Muscle of arm (tissue), 12 donors: ENCODE data around the gene BRINP1. TPM values are rescaled to one million over a fixed set of nuclear protein-coding genes. Genes with fewer than 3 reads are reported as not detected.

Experiments
- DNase-seq: peaks from one replicate; pipeline ENCODE4 v3.0.0-alpha.2; 2013
- polyA plus RNA-seq, 12 donors: library from polyadenylated mRNA; unstranded; fragments of 120-200 nt; gene quantifications; one replicate each; pipeline ENCODE4 v1.2.1, GENCODE V29; 2013; ENCODE audit not compliant: insufficient read length in 12 of 12

The BRINP1 gene
- polyA plus RNA-seq, 12 donors: 0.09 to 4.5 (median 0.27) TPM; not detected in 2

DNA sequence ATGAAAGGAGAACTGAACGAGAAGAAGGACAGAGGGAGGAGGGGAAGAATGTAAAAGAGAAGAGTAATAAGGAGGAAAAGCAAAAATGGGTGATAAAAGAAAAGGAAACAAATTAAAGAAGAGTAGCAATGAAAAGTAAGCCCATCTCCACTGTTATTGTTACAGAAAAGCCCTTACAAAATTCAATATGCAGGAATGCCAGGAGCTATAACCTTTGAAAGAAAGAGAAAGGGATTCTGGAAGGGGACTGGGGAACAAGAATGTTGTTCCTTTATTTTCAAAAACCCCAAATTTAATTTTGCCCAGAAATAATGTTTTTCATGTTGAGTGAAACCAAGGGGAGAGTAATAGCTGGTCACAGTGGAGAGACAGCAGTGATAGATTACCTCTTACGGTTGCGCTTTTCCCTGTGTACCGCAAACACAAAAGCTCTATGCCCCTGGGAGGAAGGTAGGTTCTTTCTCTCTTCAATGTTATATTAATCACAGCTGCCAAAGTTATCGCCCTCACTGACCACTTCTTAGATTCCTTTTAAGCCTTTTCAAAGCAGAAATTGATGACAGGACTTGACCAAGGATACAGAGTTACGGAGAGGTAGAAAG, 86.7 kb downstream of the BRINP1 start:
- no peak for DNase-seq

DNA sequence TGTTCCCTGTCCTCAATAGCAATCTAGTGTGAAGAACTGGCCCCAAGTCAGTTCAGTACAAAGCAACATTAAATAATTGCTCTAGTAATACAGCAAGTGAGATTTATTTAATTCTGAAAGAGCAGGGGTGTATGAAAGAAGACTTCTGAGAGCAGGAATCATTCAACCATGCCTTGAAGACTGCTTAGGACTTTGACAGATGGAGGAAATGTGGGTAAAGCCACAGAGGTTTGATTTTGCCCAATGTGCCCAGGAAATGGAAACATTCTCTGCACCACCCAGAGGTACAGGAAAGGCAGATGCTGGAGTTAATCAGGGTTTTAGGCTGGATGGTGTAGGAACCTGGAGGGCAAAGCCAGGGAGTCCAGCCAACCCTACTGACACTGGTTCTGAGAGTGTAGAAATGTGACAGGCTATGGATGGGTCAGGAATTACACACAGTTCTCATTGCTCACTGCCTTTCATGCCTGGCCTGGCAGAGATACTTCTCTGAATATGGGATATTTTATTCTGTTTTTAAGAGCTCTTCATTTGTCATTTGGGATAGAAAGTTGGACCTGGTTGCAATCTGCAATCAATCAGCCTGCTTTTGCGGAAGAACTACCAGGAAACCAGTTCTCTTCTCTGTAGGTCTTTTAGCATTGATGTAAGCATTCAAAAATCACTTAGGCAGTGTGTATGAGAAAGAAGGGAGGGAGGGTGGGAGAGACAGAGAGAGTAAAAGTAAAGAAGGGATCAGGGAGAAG, 88.3 kb downstream of the BRINP1 start:
- no peak for DNase-seq

DNA sequence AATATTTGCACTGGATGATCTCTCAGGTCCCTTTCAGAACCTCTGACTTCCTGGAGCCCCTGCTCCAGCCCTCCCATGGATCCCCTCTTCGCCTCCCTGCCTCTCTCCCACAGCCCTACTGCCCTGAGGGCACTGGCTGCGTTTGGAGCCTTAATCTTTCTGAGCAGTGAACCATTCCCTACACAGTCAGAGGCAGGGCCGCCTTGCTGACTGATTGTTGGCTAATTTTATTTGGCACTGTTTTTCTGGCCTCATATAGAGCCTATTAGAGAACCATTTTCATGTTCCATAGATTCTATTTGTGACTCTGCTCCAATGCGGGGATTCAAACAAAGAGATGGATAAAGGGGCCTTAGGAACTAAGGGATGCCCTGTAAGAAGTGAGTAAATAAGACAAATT, 91.1 kb downstream of the BRINP1 start:
- no peak for DNase-seq

DNA sequence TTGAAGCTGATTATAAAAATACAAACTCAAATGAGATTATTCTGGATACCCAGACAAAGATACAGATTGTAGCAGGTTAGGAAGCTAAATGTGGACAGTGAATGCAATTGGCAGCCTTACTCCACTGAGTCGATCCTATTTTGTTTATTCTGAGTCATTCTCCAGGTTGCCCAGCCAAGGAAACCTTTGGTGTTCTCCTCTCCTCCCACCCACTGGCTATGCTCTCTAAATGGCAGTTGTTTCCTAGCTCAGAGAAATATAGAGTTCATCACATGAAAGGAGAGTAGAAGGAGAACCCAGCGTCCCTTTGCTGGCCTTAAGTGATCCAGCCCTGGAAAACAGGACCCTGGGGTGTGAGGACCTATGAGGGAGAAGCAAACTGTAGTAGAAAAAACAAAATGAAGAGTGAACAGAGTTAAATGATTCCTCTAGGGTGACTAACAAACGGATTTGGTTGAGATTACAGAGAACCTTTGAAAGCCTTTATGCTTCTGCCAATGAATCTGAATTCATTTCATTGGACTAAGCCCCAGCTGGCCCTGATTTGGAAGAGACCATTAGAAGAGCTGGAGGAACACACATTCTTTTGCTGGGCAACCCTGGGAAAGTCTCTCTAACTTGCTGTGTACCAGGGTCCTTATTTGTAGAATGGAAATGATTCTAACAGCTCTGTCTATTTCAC, 95.1 kb downstream of the BRINP1 start:
- no peak for DNase-seq

DNA sequence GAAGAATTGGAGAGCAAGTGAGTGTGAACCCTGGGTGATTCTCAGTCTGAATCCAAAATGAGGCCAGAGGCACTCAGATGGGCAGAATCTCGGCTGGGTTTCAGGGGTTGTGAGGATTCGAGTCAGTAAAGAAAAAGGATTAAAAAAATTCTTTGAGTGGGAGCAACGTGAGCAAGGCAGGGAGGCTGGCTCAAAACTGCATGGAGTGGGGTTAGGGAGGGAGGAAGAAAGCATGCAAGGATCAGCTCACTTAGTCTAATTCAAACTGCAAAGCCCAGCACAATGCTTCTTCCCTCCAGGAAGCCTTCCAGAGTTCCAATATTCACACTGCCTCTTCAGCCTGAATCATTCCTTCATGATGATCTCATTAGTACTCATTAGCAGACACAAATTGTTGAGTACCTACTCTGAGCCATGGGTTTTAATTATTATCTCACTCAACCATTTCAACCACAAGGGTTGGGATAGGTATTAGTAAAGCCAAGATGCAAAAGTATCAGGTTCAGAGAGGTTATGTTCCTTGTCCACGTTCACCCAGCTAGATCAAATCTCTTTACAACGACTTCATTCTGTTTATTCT, 95.8 kb downstream of the BRINP1 start:
- DNase-seq: no peak

DNA sequence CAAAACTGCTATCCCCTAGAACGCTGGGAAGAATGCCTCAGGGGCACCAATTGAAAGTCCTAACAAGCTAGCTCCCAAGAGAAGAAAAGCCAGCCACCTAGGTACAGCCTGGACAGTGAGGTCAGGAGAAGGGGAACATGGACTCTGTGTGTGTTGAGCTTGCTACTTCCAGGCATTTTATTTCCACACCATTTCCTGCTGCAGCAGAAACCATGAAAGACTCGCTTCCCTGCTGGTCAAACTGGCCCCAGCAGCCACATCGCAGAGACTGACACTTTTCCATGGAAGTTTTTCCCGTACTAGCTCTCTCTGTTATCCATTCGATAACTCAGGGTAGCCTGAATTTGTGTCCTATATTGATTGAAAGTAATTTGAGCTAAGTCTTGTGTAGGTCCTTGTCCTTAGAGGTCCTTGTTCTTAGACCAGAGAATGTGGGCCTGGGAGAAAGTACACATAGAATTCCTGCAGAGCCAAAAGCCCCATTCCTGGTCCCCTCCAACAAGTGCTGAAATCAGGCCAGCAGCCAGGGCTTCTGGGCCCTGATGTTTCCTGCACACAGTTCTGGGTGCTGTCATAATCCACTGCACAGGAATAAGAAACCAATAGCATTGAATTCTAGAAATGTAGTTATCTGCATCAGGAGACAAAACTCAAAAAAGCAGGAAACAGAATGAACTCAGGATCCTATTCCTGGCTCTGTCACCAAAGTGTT, 96.6 kb downstream of the BRINP1 start:
- peak; percentile 6 for DNase-seq

DNA sequence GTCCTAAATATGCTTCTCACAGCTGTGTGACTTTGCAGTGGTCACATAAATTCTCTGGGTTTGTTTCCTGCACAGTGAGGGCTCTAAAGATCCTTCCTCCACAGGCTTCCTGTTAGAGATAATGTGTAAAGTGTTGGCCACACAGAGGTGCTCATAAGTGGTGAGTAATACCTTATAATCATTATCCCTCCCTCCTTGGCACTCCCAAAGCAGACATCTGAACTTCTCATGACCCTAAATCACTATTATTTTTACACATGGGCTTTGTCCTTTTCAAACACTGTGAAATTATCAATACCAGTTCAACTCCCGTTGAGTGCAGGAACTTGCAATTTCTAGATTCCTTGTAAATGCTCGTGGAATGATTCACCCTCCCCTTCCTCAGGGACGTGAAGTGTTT, 100.2 kb downstream of the BRINP1 start:
- DNase-seq: no peak

DNA sequence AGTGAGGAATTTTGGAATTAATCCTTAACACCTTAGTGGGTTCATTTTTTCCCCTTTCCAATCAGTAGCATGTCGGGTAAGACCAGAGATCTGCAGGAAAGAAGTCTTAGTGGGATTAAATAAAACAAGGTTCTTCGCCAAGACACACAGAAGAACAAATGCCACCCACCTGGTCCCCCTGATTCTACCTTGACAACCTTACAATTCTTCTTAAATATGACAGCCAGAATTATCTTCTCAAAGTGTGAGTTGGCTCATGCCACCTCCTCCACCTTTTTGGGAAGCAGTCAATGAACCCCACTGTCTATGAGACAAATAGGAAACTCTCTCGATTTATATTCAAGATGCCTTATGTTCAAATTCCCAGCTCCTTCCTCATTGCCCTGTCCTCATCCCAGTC, 105.1 kb downstream of the BRINP1 start:
- DNase-seq: no peak

DNA sequence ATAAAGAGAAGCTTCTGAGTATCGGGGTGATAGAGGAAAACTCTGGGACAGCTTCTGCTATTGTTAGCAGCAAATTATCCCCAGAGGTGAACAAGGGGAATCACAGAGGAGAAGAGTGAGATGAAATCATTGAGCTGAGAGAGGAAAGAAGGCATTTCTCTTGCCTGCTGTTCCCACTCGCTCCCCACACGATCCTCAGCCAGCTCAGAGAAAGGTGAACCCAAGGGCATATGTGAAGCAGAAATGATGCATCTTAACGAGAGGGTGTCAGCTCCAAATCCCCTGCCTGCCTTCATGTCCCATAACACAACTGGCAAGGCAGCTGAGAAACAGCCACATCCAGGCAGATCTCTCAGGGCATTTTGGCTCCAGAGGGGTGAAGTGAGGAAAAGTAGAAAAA, 111.6 kb downstream of the BRINP1 start:
- DNase-seq: no peak

DNA sequence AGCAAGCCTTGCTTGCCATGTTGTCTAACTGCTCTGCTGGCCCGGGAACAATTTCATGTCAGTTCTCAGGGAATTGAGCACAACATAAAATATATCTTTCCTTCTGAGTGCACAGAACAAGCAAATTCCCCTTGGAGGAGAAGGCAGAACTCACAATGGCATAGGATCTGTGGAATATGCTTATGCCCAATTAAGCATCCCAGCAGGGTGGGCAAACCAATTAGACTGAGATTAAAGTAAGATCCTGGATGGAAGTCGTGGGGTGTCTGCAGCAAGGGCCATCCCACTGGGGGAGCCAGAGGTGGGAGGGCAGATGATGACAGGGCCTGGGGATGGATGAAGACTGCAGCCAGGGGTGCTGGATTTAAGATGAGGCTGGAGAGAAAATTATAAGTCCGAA, 114.1 kb downstream of the BRINP1 start:
- no peak for DNase-seq

DNA sequence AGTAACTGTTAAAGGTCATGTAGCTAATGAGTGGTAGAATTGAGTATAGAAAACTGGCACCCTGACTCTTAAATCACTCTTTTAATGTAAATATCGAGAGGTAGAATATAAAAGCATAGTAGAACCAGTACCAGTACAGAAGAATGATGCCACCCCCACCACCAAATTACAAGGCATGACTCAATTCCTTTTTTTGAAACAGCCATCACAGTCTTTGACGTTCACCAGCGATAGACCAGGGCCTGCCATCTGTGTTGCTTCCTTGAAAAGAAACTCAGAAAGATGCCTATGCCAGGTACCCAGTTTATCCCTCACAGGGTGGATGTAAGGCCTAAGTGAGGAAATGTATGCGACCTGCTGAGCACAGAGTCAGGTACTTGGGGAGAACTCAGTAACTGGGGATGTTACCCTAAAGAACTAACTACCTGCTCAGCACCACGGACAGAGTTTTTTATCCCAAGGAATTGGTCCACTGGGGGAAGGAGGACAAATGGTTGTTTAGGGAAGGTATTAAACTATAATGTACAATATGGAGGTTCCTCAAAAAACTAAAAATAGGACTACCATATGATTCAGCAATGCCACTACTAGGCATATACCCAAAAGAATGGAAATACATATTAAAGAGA, 116.5 kb downstream of the BRINP1 start:
- DNase-seq: no peak

DNA sequence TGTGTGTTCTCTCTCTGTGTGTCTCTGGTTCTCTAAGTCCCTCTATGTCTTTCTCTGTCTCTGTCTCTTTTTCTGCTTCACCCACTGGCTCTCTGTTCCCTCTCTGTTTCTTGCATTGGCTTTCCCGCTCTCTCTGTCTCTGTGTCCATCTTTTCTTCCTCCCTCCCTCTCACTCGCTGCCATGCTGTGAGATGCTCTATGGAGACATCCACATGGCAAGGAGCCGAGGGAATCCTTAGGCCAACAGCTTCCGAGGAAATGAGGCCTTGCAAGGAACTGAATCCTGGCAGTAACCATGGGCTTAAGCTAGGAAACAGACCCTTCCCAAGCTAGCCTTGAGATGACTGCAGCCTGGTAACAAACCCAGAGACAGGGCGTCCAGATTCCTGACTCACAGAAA, 117.3 kb downstream of the BRINP1 start:
- no peak for DNase-seq

DNA sequence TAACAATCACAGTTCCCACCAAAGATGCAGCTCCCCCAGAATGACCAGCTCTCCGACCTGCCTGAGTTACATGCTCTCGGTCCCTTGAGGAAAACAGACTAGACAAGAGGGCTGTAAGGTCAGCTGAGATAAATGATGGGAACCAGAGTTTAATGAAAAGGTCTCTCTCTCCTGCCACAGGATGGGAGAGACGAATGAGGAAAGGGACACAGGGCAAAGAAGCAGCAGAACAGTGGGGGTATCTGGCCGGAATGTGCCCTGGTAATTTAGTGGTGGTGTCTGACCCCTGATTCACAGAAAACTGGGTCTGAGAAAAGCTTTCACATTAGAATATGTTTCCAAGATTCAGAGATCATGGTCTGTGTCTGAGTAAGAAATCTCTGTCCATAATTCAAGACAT, 118.5 kb downstream of the BRINP1 start:
- no peak for DNase-seq

DNA sequence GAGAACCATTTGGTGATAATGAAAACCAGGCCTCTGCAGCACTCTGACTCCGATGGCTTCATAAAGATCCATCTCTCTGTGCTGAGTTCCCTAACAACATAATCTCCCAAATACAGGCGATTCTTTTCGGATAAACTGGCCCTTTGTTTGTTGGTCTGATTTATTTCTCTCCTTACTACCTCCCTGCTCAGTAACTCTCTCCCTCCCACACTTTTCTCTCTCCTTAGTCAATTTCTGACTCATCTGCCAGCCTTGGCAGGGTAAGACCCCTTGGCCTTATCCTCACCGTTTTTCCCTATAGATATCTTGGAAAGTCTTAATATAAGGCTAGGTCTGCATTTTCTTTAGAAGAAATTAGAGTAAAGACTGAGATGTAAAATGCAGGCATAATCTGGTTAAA, 128.7 kb downstream of the BRINP1 start:
- DNase-seq: no peak

DNA sequence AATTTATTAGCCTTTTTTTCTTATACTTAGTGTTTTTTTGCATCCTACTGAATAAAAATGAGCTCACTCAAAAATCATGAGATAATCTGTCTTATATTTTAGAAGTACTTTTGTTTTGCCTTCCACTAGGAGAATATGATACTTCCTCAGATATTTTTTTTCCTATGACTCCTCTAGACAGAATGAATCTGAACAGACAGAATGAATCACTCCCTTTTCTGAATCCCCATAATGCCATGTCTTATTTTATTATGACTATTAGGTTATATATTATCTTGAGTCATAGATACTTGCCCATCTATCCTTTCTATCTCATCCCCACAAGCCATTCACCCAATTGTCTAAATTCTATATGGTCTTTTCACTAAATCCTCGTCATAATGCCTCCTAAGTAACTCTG, 134.6 kb downstream of the BRINP1 start:
- no peak for DNase-seq

DNA sequence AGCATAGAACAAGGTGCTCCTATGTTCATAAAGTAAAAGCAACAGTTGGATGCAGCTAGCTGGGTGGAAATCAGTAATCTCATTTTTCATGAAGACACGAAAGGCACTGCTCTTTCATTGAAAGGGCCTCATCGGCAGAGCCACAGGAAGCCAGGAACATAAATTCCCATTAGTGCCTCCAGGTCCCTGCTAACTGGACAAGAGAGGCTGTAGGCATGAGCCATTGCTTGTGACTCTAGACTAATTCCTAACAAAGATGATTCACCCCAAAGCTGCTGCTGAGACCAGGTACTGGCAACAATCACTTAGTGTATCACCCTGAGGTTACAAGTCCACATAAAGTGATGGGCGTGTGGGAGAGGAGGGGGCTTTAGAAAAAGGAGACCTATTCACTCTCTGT, 141.8 kb downstream of the BRINP1 start:
- no peak for DNase-seq

DNA sequence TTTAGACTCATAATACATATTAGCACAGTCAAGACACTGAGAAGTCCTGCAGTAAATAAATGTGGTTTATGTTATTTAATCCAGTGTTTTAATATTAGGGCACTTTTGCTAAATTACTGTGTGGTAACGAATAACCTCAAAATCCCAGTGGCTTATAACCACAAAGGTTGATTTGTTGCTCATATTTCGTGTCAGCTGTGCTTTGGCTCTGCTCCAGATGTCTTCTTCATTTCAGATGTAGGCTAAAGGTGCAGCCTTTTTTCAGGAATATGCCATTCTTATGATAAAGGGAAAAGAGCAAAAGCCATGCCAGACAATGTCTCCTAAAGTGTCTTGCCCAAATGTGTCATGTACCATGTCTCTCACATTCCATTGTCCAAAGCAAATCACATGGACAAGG, 144.8 kb downstream of the BRINP1 start:
- no peak for DNase-seq

DNA sequence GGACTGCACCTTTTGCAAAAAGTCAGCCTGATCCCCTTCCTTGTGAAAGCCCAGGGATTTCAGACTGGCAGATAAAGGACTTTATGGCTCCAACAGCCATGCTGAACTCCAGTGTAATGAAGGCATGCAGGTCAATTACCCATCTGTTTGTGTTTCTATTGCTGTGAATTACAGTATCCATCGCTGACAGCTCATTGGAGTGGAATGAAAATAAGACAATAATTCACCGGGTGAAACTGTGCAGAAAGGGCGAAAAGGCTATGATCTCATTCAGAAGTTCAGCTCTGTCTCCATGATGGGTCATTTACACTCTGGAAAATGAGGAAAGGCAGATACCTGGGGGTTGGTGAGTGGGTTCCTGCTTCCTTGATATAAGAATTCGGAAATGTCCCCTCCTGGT, 148.0 kb downstream of the BRINP1 start:
- DNase-seq: no peak

DNA sequence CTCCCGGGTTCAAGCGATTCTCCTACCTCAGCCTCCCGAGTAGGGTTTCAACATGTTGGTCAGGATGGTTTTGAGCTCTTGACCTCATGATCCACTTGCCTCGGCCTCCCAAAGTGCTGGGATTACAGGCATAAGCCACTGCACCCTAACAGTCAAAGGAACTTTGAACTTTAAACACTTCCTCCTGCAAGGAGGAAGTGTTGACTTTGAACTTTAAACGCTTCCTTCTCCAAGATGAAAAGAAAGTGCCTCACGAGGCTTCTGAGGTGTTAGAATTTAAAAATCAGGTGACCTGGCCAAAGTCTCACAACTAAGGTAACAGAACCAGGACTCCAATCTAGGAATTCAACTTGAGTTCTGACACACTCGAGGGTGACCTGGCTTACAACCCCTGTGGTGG, 150.9 kb downstream of the BRINP1 start:
- no peak for DNase-seq

DNA sequence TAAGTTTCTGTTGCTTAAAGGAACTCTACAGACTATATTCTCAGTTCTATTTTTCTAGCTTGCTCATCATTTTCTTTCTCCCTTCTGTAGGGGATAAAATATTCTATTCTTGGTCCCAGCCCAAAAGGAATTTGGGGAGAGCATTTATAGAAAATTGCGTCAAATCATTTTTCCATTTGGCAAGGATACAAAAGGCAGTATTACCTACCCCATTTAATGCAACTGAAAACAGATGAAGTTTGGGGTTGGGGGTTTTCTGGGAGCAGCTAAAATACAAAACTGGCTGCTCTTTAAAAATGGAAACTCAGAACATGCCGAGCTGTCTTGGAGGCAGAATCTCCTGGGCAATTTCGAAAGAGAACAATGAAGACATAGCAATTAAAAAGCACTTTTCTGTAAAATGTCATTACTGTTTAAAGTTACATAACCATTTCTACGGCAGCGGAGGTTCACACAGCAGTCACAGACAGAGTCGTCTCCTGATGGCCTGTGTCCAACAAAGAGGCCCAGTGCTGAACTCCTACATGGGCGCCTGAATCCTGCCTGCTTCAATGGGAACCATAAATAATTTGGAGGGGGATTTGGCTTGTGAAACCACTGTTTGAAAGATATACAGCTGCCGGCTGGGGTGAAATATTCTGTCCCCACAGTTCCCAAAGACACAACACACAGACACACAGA, 152.4 kb downstream of the BRINP1 start:
- DNase-seq: peak; percentile 69

DNA sequence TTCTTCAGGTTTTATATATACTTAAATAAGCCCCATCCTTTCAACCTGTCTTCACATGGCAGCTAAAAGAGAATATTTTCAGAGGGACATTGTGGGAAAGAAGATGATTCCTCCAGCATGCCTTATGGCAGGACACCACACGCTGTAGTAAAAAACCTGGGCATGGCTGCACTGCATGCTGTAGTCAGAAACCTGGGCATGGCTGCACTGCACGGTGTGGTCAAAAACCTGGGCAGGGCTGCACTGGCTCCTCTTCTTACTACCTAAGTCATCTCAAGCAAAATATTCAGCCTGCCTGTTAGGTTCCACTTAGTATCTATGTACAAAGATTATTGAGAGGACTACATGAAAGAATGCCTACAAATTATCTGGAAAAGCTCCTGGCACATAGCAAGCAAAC, 153.6 kb downstream of the BRINP1 start:
- DNase-seq: no peak
